AG04450 (cell line): Measurements from ENCODE around the gene LTBP1. TPM values are rescaled to one million over a fixed set of nuclear protein-coding genes. Genes with fewer than 3 reads are reported as not detected.

Experiments
- CTCF ChIA-PET: fragments of 300-600, 350-600 bp; formaldehyde crosslinking; extraction: SDS; loops from one replicate; lab custom pipeline; 2022; ENCODE audit warnings: antibody characterized with exemption, inconsistent platforms; lab: Charles Lee
- POLR2A ChIA-PET: fragments of 350-600 bp; formaldehyde crosslinking; extraction: SDS; loops from one replicate; lab custom pipeline; 2021; ENCODE audit warnings: antibody characterized with exemption, inconsistent platforms; lab: Yijun Ruan, JAX
- DNase-seq: peaks from one replicate; pipeline ENCODE4 v3.0.0-alpha.2; 2011; ENCODE audit warnings: low read depth, low spot score
- H3K27ac ChIP-seq: one replicate; pipeline ENCODE4 v1.5.1; 2012; ENCODE audit warnings: low read depth, low read length, control low read depth
- H3K27me3 ChIP-seq: one replicate; pipeline ENCODE4 v1.6.0; 2012; ENCODE audit warnings: low read length; ENCODE audit not compliant: control insufficient read depth, insufficient read depth
- H3K4me3 ChIP-seq: 2 replicates; pipeline ENCODE4 v1.5.1; 2011; ENCODE audit warnings: mild to moderate bottlenecking, low read depth, low read length, control low read depth
- H3K9me3 ChIP-seq: 2 replicates; pipeline ENCODE4 v1.5.1; 2012; ENCODE audit warnings: low read length; ENCODE audit not compliant: control insufficient read depth, insufficient read depth
- polyA plus RNA-seq: library from polyadenylated mRNA; depleted of rRNA; stranded (reverse); fragments of >200 nt; gene quantifications from 2 replicates; pipeline ENCODE4 v1.2.3, GENCODE V29; 2011
- TF ChIP-seq, protein P1 (sequence below): IDR thresholded peaks from 2 replicates; pipeline ENCODE4 v1.5.1; 2011; ENCODE audit warnings: low read depth, low read length, control low read depth, inconsistent platforms

The LTBP1 gene
- polyA plus RNA-seq, 1 experiment, result 517 TPM

DNA sequence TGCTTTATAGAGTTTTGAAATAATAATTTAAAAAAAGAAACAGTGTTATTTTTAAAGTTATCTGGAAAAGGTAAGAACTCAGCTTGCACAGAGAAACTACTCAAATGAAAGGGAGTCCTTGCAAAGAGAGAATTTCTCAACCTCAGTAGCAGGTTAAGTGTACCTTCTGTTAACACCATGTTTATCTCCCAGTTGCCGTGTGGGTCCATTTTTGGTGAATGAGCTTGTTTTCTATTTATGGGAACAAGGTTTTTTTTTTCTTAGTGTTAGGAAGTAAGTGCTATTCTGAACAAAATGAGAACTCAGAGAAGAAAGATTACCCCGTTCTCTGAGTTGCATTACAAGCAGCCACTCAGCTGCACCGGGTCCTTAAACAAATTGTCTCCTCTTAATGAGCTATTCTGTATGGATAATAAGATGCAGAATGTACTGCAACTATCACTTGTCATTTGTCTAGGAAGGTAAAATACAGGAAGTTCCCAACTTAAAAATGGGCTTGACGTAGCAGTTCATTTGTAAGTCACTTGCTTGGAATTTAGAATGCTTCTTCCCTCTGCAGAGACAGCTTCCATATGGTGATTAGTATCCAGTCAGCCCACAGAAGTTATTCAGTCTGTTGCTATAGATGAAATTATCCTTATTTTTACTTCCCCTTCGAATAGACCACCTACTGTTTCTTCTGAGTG lies 74.9 kb downstream of the LTBP1 start:
- TF ChIP-seq, protein P1, sequence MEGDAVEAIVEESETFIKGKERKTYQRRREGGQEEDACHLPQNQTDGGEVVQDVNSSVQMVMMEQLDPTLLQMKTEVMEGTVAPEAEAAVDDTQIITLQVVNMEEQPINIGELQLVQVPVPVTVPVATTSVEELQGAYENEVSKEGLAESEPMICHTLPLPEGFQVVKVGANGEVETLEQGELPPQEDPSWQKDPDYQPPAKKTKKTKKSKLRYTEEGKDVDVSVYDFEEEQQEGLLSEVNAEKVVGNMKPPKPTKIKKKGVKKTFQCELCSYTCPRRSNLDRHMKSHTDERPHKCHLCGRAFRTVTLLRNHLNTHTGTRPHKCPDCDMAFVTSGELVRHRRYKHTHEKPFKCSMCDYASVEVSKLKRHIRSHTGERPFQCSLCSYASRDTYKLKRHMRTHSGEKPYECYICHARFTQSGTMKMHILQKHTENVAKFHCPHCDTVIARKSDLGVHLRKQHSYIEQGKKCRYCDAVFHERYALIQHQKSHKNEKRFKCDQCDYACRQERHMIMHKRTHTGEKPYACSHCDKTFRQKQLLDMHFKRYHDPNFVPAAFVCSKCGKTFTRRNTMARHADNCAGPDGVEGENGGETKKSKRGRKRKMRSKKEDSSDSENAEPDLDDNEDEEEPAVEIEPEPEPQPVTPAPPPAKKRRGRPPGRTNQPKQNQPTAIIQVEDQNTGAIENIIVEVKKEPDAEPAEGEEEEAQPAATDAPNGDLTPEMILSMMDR, result no peak
- peak; percentile 64 for DNase-seq
- CTCF ChIA-PET, result interaction anchor here (0.9 to 3.2 kb wide), 3 partner anchors 12 to 420 kb away, joined by 3 to 19 read pairs (median 5); no protein-coding TSS in a partner anchor
- Histone ChIP-seq H3K27me3 (no peaks in the 10 kb centered on the region), H3K4me3 (no peak overlapping the region), H3K27ac (peak overlapping the region; percentile 79), H3K9me3 (peaks cover 5% of the 10 kb centered on the region)
- POLR2A ChIA-PET, result interaction anchor here (0.6 to 1.4 kb wide), 5 partner anchors 46 to 560 kb away, joined by 3 to 14 read pairs (median 3); no protein-coding TSS in a partner anchor

DNA sequence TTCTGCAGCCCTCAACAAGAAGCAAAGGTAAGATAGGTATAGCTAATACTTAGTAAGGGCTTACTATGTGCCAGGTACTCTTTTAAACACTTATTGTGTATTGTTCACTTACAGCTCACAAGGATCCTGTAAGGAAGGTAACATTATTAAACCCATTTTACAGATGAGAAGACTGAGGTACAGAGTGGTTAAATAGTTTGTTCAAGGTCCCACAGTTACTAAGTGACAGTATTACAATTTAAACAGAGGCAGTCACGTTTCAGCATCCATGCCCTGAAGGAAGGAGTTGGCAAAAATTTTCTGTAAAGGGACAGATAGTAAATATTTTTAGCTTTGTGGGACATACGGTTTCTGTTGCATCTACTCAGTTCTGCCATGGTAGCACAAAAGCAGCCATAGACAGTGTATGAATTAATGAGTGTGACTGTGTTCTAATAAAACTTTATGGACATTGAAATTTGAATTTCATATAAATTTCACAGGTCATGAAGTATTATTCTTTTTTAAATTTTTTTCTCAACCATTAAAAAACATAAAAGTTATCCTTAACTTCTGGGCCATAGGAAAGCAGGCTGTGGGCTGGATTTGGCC lies 75.7 kb downstream of the LTBP1 start:
- POLR2A ChIA-PET, result interaction anchor here (0.6 to 1.4 kb wide), 3 partner anchors 75 to 110 kb away, joined by 3 to 14 read pairs (median 4); no protein-coding TSS in a partner anchor
- Histone ChIP-seq H3K9me3 (peaks cover 5% of the 10 kb centered on the region), H3K4me3 (no peak overlapping the region), H3K27me3 (no peaks in the 10 kb centered on the region), H3K27ac (peak overlapping the region; percentile 60)
- no peak for DNase-seq
- TF ChIP-seq, protein P1, result no peak
- CTCF ChIA-PET, result interaction anchor here (0.9 to 3.2 kb wide), 2 partner anchors 11 to 66 kb away, joined by 3 to 19 read pairs; no protein-coding TSS in a partner anchor

DNA sequence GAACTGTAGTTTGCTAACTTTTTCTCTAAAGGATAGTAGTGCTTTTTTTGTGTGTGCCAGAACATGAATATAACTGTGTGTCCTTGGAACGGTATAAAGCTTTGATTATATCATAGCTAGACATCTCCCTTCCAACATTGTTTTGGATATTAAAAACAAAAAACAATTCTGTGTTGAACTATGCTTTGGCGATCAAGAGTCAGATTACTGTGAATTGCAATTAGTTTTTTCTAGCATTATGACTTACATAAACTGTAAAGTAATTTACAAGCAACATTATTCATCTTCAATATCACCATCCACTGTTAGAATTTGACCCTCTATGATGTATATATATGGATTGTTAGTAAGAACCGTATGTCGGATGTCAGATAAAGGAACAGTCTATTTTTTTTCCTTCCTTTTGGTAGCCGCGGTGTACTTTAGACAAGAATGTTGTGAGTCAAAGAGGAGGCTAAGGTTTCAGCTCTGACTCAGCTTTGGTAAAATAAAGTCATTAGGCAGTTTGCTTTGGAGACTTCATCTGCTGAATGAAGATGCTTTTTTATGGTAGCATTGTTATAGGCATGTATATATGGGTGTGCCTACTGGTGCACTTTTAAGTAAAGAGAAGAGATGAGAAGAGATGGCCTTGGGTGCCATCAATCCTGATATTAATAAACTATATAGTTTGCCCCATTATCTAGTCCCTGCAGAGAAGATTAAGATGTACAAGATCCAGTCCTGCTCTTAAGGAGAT lies 76.4 kb downstream of the LTBP1 start:
- TF ChIP-seq, protein P1, result no peak
- POLR2A ChIA-PET, result interaction anchor here (0.8 to 1.3 kb wide), 2 partner anchors 21 to 76 kb away, joined by 3 to 4 read pairs; no protein-coding TSS in a partner anchor
- Histone ChIP-seq H3K27ac (peak overlapping the region; percentile 60), H3K4me3 (no peak overlapping the region), H3K9me3 (peaks cover 5% of the 10 kb centered on the region), H3K27me3 (no peaks in the 10 kb centered on the region)
- CTCF ChIA-PET, result interaction anchor here (0.9 to 3.2 kb wide), 2 partner anchors 11 to 67 kb away, joined by 3 to 19 read pairs; no protein-coding TSS in a partner anchor
- peak; percentile 72 for DNase-seq

DNA sequence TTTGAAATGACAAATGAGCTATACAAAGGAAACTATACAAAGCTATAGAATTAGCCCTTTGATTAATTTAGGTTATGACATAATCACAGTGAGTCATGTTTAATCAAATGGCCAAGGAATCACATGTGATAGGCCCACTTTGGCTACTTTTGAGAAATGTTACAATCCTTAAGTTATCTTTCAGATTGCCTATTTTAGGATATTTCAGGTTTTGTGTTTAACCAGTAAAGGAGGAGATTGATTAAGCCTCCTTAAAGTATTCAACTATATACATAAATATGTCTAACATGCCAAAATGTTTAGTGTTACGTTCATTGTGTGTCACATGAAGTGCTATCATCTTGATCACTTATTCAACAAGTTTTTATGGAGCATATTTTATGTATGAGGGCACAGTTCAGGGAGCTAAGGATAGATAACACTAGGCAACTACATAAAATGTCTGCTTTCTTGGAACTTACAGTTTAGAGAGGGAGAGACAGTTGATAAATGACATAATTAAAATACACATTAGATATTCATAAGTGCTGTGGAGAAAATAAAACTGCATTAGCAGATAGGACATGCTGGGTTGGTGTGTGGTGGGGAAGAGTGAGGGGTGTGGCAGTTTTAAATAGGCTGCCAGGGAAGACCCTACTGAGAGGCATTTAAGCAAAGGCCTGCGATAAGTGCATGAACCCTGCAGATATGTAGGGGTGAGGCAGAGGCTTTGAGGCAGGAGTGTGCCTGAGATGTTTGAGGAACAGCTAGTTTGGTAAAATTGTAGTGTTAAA lies 77.2 kb downstream of the LTBP1 start:
- ChIA-PET CTCF (interaction anchor here (1.7 to 3.2 kb wide), 3 partner anchors 10 to 252 kb away, joined by 5 to 19 read pairs (median 9); no protein-coding TSS in a partner anchor), POLR2A (interaction anchor here (0.8 to 1.3 kb wide), 2 partner anchors 22 to 76 kb away, joined by 3 to 4 read pairs; no protein-coding TSS in a partner anchor)
- TF ChIP-seq, protein P1, result no peak
- Histone ChIP-seq H3K9me3 (peaks cover 5% of the 10 kb centered on the region), H3K27ac (peak overlapping the region; percentile 54), H3K4me3 (no peak overlapping the region), H3K27me3 (no peaks in the 10 kb centered on the region)
- no peak for DNase-seq
